ENCODE measurements around the gene GDPD4.

GDPD4 gene, protein sequence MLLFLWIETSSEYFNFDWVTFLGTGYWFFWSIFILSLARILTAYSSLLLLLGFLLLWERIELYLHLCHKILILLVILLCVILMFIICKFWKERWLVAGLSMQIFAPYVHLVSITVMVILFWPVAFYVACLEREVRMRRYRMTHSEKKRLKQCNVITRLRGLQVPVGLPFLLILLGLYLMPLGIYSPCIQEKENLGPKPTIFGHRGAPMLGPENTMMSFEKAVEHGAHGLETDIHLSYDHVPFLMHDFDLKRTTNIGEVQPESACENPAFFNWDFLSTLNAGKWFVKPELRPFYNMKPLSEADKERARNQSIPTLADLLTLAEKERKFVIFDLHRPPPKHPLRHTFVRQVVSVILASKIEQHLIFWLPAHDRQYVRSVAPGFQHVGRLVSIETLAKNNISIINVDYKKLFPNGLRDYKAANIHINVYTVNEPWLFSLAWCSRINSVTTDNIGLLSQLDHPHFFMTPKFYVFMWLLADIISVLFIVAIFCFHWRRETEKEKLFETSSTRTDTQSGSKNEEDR

DNA sequence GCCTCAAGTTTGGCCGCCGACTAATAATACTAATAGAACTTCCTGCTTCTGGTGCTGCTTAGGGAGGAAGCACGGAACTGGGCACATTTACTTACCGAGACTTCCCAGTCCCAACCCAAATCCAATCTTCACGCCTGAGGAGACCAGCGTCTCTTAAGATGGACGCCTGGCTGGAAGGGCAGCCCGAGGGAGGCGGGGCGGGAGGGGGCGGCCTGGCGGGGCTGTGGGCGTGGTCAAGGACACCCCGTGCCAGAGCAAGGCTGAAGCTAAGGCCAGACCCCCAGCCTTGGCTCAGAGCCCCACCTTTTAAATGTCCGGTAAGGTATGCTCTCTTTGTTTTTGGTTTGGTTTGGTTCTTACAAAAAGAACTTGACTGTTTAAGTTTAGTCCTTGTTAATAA is at the start of gene GDPD4:
GDPD4 (minus strand) TSS at position 177 of the 400 bp plus-strand sequence. CDS start 16,549 bp downstream, outside the sequence.
- H3K4me1 ChIP-seq, result no peaks in the 10 kb centered on the region
- peaks cover 5% of the 10 kb centered on the region; the same call in 1 of the 2 replicates for H3K27me3 ChIP-seq (ENCODE audit: low read depth)
- in situ Hi-C loops (cut with MboI; ENCODE audit: low sequenced_read_pairs), result no loop called here
- no peak for DNase-seq (ENCODE audit: low spot score in 2 of 2)
- no peak within 1 kb of the TSS for H3K4me3 ChIP-seq
- no peaks in the 10 kb centered on the region; the same call in 1 of the 2 replicates for H3K9me3 ChIP-seq
- H3K36me3 ChIP-seq (replicated peaks), result no peaks in the 10 kb centered on the region

DNA sequence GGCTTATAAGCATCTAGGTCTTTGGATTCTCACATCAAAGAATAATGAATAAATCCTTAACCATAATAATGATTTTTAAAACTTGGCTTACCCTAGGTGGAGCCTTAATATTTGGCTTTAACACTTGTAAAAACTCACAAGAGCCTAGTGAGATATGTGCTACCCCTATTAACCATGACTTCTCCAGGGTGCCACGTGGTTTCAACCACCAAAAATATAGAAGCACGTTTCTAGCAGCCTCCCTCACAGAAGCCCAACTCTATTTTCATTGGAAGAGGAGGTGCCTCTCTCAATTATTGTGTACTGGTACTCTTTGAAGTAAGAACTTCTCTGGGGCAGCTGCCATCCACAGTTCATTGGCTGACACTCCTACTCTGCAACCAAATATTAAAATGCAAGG is 46.5 kb upstream of the GDPD4 start:
- Histone ChIP-seq H3K36me3 (replicated peaks) (peaks cover 3% of the 10 kb centered on the region), H3K4me3 (no peak overlapping the region), H3K9me3 (no peaks in the 10 kb centered on the region), H3K4me1 (no peaks in the 10 kb centered on the region), H3K27me3 (ENCODE audit: low read depth) (no peaks in the 10 kb centered on the region)
- no peak for DNase-seq (ENCODE audit: low spot score in 2 of 2)
- in situ Hi-C loops (cut with MboI; ENCODE audit: low sequenced_read_pairs), result no loop called here

DNA sequence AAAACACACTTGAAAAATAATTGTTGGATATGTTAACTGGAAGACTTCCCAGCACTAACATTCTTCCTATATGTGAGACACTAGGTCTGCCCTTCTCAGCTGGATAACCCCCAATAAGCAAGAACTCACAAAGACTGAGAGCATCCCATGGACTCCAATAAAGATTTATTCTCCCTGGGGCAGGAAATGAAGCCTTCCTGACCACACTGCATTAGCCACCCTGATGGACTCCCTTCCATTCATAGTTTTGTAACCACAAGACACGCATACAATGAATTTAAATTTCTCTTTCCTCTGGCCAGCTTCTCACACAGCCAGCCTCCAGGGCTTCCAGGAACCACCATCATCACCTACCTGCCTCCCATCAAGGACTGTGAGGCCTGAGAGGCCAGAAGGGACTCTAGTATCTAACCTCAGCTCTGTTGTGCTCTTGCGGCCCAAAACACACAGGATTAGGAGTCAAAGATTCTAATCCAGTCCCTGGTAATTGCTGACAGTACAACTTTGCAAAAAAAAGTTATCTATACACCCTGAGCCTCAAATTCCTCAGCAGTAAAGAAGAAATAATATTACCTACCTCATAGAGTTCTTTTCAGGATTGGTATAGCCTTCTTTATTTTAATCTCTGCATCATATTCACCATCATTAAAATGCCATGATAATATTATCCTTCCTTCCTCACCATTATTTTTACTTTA is 45.6 kb upstream of the GDPD4 start:
- Histone ChIP-seq H3K36me3 (replicated peaks) (peaks cover 3% of the 10 kb centered on the region), H3K4me1 (no peaks in the 10 kb centered on the region), H3K4me3 (no peak overlapping the region), H3K27me3 (ENCODE audit: low read depth) (no peaks in the 10 kb centered on the region), H3K9me3 (no peaks in the 10 kb centered on the region)
- DNase-seq (ENCODE audit: low spot score in 2 of 2), result no peak
- in situ Hi-C loops (cut with MboI; ENCODE audit: low sequenced_read_pairs), result no loop called here

DNA sequence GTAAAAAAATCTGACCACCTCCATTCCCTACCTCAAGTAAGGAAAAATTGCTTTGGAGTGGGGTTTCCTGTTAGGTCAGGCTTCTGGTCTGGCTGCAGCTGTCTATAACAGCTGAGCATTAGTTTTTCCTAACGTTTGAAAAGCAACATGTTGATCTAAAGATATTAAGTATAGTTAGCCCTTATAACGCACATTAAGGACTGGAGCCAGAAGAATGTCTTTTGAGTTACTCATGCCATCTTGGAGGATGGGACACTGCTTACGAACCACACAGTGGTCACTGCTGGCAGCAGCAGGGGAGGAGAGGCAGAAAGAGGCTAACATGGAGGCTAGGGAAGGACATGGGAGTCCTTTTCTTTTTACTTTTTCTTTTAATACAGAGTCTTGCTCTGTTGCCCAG is 44.1 kb upstream of the GDPD4 start:
- Histone ChIP-seq H3K27me3 (ENCODE audit: low read depth) (no peaks in the 10 kb centered on the region), H3K4me1 (no peaks in the 10 kb centered on the region), H3K4me3 (no peak overlapping the region), H3K36me3 (replicated peaks) (peaks cover 5% of the 10 kb centered on the region), H3K9me3 (no peaks in the 10 kb centered on the region)
- in situ Hi-C loops (cut with MboI; ENCODE audit: low sequenced_read_pairs), result no loop called here
- no peak for DNase-seq (ENCODE audit: low spot score in 2 of 2)

DNA sequence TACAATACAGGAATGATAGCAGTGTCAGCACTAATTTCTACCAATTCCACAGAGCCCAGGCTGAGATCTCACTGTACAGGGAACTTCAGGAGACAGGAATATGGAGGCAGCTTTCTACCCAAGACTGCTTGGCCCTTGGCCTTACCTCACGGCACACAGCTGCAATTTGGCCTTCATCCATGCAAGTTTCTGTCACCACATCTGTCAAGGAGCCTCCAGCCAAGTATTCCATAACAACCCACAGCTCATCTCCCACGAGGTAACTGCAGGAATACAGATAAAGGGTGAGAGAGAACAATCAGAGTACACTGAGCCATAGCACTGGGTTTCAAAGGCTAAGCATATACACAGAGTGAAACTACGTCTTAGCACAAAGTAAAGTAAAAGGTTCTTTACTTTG is 39.0 kb upstream of the GDPD4 start:
- Histone ChIP-seq H3K27me3 (ENCODE audit: low read depth) (no peaks in the 10 kb centered on the region), H3K4me3 (no peak overlapping the region), H3K36me3 (replicated peaks) (peaks cover 6% of the 10 kb centered on the region; the same call in 1 of the 2 replicates), H3K9me3 (no peaks in the 10 kb centered on the region), H3K4me1 (no peaks in the 10 kb centered on the region)
- in situ Hi-C loops (cut with MboI; ENCODE audit: low sequenced_read_pairs), result no loop called here
- DNase-seq (ENCODE audit: low spot score in 2 of 2), result no peak

DNA sequence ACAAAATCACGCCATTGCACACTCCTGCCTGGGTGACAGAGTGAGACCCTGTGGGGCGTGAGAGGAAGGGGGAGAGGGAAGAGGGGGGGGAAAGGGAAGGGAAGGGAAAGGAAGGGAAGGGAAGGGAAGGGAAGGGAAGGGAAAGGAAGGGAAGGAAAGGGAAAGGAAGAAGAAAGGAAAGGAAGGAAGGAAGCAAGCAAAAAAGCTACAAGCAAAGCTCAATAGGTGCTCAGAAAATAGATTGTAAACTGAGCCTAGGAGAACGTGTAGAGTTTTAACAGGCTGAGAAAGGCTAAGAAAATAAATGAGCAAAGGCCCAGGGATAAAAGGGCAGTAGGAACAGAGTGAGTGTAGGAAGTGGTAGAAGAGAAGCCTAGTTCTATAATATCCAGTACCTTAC is 30.8 kb upstream of the GDPD4 start:
- in situ Hi-C loops (cut with MboI; ENCODE audit: low sequenced_read_pairs), result no loop called here
- no peak for DNase-seq (ENCODE audit: low spot score in 2 of 2)
- Histone ChIP-seq H3K4me3 (no peak overlapping the region), H3K4me1 (no peaks in the 10 kb centered on the region), H3K36me3 (replicated peaks) (0 out of 2 replicates have a peak, but pooled peaks cover 4% of the 10 kb centered on the region), H3K27me3 (ENCODE audit: low read depth) (no peaks in the 10 kb centered on the region), H3K9me3 (no peaks in the 10 kb centered on the region)

DNA sequence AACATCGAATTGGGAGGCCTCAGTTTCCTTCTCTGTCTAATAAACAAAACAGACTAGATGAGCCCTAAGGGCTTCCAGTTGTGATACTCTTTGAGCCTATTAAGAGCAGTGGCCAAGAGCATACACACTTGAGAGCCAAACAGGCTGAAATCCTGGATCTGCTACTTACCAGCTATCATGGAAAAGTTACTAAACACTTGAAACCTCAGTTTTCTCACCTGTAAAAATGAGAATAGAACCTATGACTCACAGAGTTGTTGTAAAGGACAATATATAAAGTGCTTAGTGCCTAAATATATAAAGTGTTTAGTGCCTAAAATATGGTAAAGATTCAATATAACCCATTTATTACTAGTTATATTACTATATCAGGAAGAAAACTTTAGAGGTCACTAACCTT is 23.7 kb upstream of the GDPD4 start:
- no peak overlapping the region for H3K4me3 ChIP-seq
- no peak for DNase-seq (ENCODE audit: low spot score in 2 of 2)
- H3K27me3 ChIP-seq (ENCODE audit: low read depth), result no peaks in the 10 kb centered on the region
- no peaks in the 10 kb centered on the region for H3K9me3 ChIP-seq
- H3K36me3 ChIP-seq (replicated peaks), result peaks cover 3% of the 10 kb centered on the region; the same call in 1 of the 2 replicates
- in situ Hi-C loops (cut with MboI; ENCODE audit: low sequenced_read_pairs), result no loop called here
- no peaks in the 10 kb centered on the region for H3K4me1 ChIP-seq

DNA sequence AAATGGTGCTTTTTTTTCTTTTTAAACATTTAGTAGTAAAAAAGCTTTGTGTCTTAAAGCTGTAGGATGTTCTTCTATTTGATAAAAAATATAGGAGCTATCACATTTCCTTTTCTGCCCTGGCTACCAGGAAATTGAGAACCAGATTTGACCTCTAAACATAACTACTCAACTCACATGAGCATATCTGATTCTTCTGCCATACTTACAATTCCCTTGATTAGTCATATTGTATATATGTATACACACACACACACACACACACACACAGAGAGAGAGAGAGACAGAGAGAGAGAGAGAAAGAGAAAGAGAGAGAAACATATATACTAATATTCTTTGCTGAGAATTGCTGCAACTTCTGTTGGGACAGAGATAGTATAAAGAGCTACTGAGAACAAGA is 23.0 kb upstream of the GDPD4 start:
- no peaks in the 10 kb centered on the region for H3K4me1 ChIP-seq
- peaks cover 3% of the 10 kb centered on the region; the same call in 1 of the 2 replicates for H3K36me3 ChIP-seq (replicated peaks)
- no peaks in the 10 kb centered on the region for H3K9me3 ChIP-seq
- in situ Hi-C loops (cut with MboI; ENCODE audit: low sequenced_read_pairs), result no loop called here
- no peak overlapping the region for H3K4me3 ChIP-seq
- no peak for DNase-seq (ENCODE audit: low spot score in 2 of 2)
- no peaks in the 10 kb centered on the region for H3K27me3 ChIP-seq (ENCODE audit: low read depth)

DNA sequence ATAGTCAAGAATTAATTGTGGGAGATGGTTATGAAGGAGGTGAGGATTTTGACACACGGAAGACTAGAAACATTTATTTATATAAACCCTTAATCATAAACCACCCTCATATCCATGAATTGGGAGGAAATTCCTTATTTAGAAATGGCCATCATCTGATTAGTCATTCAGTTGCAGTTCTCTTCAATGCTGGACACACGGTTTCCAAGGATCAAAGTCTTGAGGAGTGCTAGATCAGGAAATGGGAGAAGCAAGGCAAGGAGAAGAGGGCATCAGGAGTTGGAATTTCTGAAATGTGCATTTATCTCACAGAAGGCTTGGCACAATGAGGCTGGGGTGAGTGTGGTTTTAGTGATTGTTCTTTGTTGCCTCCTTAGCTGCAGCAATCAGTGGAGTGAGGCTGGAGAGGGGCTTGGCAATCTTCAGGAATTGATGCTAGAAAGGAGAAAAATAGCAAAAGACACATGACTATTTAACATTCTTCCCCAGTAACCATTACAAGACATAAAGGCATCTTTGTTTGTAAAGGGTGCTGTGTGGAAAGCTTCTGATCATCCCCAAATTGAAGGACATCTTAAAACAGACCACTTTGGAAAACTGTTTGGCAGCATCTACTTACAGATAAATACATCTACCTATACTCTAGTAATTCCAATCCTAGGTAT is 21.6 kb upstream of the GDPD4 start:
- no peak overlapping the region for H3K4me3 ChIP-seq
- no peaks in the 10 kb centered on the region for H3K4me1 ChIP-seq
- no peak for DNase-seq (ENCODE audit: low spot score in 2 of 2)
- in situ Hi-C loops (cut with MboI; ENCODE audit: low sequenced_read_pairs), result no loop called here
- H3K36me3 ChIP-seq (replicated peaks), result peaks cover 3% of the 10 kb centered on the region; the same call in 1 of the 2 replicates
- H3K9me3 ChIP-seq, result no peaks in the 10 kb centered on the region
- no peaks in the 10 kb centered on the region for H3K27me3 ChIP-seq (ENCODE audit: low read depth)

DNA sequence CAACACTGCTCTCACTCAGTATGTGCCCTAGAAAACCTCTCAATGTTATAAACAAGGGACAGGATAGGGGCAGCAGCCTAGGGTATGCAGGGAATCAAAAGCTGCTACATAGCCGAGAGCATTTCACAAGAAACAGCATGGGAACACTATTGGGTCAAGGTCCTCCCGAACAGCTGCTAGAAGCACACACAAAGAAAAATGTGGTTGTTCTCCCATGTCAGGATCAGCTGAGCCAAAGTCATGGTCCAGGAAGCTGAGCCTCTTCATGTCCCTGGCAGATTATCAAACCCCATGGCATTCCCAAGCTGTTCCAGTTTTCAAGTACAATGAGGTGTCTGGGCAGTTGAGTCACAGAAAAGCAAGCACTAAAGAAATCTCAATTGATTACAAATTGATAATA is 21.0 kb upstream of the GDPD4 start:
- no peak overlapping the region for H3K4me3 ChIP-seq
- in situ Hi-C loops (cut with MboI; ENCODE audit: low sequenced_read_pairs), result no loop called here
- no peaks in the 10 kb centered on the region for H3K4me1 ChIP-seq
- H3K9me3 ChIP-seq, result no peaks in the 10 kb centered on the region
- no peak for DNase-seq (ENCODE audit: low spot score in 2 of 2)
- H3K27me3 ChIP-seq (ENCODE audit: low read depth), result no peaks in the 10 kb centered on the region
- peaks cover 3% of the 10 kb centered on the region; the same call in 1 of the 2 replicates for H3K36me3 ChIP-seq (replicated peaks)

DNA sequence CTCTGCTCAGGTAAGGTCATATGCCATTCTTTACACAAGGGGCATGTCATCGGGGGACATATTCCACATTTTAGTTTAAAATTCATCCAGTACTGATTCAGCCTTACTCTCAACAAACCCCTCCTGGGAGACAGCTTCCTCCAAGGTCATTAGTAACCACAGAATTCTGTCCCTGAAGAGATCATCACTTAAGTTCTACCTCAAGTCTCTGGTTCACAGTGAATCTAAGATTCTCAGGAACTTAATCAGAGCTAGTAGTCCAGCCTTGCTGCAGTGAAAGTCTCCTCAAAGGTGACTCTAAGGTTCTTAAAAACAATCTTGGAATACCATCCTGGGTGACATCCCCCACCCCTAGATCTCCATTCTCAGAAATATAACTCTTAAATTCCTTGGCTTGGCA is 18.9 kb upstream of the GDPD4 start:
- no peaks in the 10 kb centered on the region for H3K27me3 ChIP-seq (ENCODE audit: low read depth)
- no peak overlapping the region for H3K4me3 ChIP-seq
- H3K4me1 ChIP-seq, result no peaks in the 10 kb centered on the region
- in situ Hi-C loops (cut with MboI; ENCODE audit: low sequenced_read_pairs), result no loop called here
- H3K9me3 ChIP-seq, result no peaks in the 10 kb centered on the region
- no peak for DNase-seq (ENCODE audit: low spot score in 2 of 2)
- no peaks in the 10 kb centered on the region; the same call in 1 of the 2 replicates for H3K36me3 ChIP-seq (replicated peaks)

DNA sequence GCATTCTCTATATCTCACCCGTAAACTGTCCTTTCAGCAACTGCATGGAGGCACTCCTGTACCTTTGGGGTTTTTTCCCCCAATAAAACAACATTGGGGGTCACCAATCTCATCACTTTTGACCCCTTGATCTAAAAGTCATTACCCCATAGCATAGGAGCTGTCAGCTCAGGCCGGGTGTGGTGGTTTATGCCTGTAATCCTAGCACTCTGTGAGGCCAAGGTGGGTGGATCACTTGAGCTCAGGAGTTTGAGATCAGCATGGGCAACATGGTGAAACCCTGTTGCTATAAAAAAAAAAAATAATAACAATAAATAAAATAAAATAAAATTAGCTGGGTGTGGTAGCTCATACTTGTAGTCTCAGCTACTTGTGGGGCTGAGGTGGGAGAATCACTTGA is 17.1 kb upstream of the GDPD4 start:
- DNase-seq (ENCODE audit: low spot score in 2 of 2), result no peak
- Histone ChIP-seq H3K9me3 (no peaks in the 10 kb centered on the region), H3K27me3 (ENCODE audit: low read depth) (no peaks in the 10 kb centered on the region), H3K4me3 (no peak overlapping the region), H3K4me1 (no peaks in the 10 kb centered on the region), H3K36me3 (replicated peaks) (no peaks in the 10 kb centered on the region; the same call in 1 of the 2 replicates)
- in situ Hi-C loops (cut with MboI; ENCODE audit: low sequenced_read_pairs), result no loop called here

DNA sequence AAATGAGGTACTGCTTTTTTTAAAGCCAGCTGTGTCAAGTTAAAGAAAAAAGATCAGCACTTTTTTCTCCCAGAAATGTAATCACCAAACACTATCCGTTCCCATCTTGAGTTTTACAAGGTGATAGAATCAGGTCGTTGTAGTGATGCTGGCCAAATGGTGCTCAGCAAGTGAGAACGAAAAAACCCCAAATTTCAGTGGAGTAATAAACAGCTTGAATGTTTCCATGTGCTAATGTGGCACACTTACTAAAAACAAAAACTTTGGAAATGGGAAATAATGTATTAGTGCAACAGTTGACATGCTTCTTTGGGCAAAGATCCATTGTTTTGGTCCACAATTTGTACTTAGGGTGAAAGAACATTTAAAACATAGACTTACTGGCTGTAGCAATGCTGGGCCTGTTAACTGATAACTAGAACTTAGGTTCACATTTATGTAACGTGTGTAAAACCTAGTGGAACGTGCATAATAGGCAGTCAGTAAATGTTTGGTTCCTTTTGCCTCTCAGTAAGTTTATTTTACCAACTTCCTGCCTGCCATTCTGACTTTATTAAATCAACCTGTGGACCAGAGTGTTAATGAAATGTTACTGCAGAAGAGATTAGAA is 15.4 kb upstream of the GDPD4 start:
- in situ Hi-C loops (cut with MboI; ENCODE audit: low sequenced_read_pairs), result no loop called here
- Histone ChIP-seq H3K27me3 (ENCODE audit: low read depth) (no peaks in the 10 kb centered on the region), H3K4me1 (no peaks in the 10 kb centered on the region), H3K9me3 (no peaks in the 10 kb centered on the region), H3K4me3 (no peak overlapping the region), H3K36me3 (replicated peaks) (no peaks in the 10 kb centered on the region)
- no peak for DNase-seq (ENCODE audit: low spot score in 2 of 2)

All from HAP-1 (cell line).